Kasumi-1 (cell line): ENCODE measurements around the gene TMED10.

Experiments
- DNase-seq, 2 experiments: peaks; one replicate each; lab custom pipeline; 2025; lab: John Stamatoyannopoulos, UW

TMED10 gene

GRCh38 chr14:75084513-75084912 is 91.9 kb downstream of the TMED10 start:
- no peak for DNase-seq

GRCh38 chr14:75083271-75083670 is 93.1 kb downstream of the TMED10 start:
- DNase-seq = no peak

- DNase-seq = no peak
Observed at GRCh38 chr14:75081660-75082229, 94.7 kb downstream of the TMED10 start.
